Measurements from ENCODE around the gene SGCE.
A peak's percentile ranks its signal among the peaks of the same experiment; 100 is the strongest.

Gene SGCE

DNA sequence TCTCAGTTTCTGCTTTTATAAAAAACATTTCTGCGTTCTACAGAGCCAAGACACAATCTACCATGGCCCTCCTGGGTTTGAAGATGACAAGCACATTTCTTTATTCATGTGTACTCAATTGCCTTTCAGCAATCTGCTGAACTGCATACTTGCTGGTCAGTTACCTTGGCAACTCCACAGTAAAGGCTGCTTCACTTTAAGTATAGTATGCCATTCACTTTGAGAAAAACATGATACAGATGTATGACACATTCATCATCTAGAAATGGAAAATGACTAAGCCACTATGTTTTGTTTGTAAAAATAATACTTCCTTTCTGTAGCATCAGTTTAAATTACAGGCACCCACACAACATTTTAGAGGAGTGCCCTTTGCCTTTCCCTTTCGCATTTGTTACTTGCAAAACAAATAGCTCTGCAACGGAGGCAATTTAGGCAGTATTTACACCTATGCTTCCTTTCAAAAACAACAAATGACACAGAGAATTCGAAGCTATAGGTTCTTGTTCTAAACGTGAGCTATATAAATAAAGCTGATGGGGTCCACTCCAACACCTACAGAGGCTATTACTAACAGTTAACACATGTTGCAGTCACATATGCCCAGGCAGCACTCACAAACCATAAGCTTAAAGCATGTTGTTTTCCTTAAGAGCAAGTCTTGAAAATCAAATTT is 23.5 kb downstream of the SGCE start:
- DNase-seq, result no peak
- intact Hi-C loops (cut with DNase I), result no loop called here

GRCh38 chr7:94630855-94631254 is 25.1 kb downstream of the SGCE start:
- no peak for DNase-seq
- intact Hi-C loops (cut with DNase I), result no loop called here

GRCh38 chr7:94623820-94624219 is 32.1 kb downstream of the SGCE start:
- intact Hi-C loops (cut with DNase I), result no loop called here
- no peak for DNase-seq

GRCh38 chr7:94621120-94621519 is 34.8 kb downstream of the SGCE start:
- DNase-seq, result no peak
- intact Hi-C loops (cut with DNase I), result no loop called here

- intact Hi-C loops (cut with DNase I), result no loop called here
- DNase-seq, result peak; percentile 27 to 92 (median 51)
Observed at GRCh38 chr7:94620703-94621118, 35.2 kb downstream of the SGCE start.

DNA sequence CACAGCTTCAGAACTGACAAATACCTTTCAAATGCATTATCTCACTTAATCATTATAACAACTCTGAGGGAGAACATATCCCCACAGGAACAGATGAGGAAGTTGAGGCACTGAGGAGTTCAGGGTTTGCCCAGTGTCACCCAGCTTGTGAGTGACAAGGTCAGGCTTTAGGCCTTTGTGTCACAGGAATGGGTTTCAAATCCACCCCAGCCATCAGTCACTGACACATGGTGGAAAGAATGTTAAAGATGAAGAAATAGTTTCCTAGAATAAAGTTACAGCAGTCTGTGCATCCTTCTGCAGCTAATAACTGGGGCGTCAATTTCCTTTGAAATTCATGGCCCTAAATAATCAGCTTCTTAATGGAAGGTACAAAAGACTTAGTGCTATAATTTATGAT is 37.8 kb downstream of the SGCE start:
- DNase-seq, result no peak
- intact Hi-C loops (cut with DNase I), result no loop called here

GRCh38 chr7:94616855-94617254 is 39.1 kb downstream of the SGCE start:
- intact Hi-C loops (cut with DNase I), result no loop called here
- DNase-seq, result no peak

DNA sequence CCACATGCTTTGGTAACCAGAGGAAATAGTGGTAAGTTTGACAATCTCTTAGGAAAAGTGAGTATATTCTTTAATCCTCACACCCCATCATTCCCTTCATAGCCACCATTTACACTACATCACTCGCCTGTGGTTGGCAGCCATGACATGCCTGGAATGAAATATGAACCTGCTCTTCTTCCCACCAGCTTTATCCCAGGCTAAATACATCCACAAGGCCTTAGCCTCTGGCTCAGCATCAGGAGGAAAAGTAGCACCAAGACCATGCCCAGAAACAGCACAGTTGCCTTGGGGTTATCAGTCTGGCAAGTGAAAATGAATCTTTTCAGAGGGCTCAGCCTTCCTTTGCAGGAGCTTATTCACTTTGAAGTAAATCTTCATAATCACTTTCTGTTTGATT is 40.3 kb downstream of the SGCE start:
- no peak for DNase-seq
- intact Hi-C loops (cut with DNase I), result no loop called here

GRCh38 chr7:94612661-94613060 is 43.3 kb downstream of the SGCE start:
- intact Hi-C loops (cut with DNase I), result no loop called here
- no peak for DNase-seq

DNA sequence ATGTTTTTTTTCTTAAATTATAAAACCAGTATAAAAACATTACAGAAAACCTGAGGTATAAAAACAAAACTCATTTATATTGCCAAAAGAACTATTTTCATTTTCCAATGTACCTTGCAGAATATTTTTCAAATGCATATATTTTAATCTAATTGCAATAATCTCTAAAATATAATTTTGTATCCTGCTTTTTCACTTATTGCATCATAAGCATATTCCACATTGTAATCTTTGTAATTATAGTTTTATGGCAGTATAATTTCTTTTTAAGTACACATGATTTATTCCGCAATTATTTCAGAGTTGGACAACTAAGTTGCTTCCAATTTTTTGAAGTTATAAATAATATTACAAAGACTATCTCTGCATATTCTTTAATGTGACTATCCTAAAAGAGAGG is 43.7 kb downstream of the SGCE start:
- no peak for DNase-seq
- intact Hi-C loops (cut with DNase I), result no loop called here

GRCh38 chr7:94609561-94609960 is 46.4 kb downstream of the SGCE start:
- intact Hi-C loops (cut with DNase I), result no loop called here
- no peak for DNase-seq

- intact Hi-C loops (cut with DNase I), result no loop called here
- no peak for DNase-seq
Observed at GRCh38 chr7:94605031-94605430, 50.9 kb downstream of the SGCE start.

- intact Hi-C loops (cut with DNase I), result no loop called here
- DNase-seq, result no peak
Observed at GRCh38 chr7:94602181-94602580, 53.8 kb downstream of the SGCE start.

DNA sequence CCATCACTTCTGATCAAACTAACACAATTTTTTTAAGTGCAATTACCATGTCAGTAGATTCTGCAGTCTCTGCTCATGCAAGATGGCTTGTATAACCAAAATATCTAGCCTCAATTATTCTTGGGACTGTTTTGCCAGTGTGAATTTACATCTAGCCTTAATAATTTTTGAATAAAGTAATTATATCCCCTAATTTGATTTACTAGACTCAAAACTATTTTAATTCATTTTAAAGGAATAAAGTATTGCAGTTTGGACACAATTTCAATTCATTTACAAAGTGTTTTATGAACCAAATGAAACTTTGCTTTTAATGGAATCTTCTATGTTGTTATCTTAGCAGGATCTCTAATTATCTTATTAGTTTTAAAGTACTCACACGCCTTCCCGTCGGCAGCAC is 55.7 kb downstream of the SGCE start:
- DNase-seq, result no peak
- intact Hi-C loops (cut with DNase I), result no loop called here

- intact Hi-C loops (cut with DNase I), result no loop called here
- no peak for DNase-seq
Observed at GRCh38 chr7:94595717-94596116, 60.2 kb downstream of the SGCE start.

- intact Hi-C loops (cut with DNase I), result no loop called here
- no peak for DNase-seq
Observed at GRCh38 chr7:94594882-94595281, 61.1 kb downstream of the SGCE start.

DNA sequence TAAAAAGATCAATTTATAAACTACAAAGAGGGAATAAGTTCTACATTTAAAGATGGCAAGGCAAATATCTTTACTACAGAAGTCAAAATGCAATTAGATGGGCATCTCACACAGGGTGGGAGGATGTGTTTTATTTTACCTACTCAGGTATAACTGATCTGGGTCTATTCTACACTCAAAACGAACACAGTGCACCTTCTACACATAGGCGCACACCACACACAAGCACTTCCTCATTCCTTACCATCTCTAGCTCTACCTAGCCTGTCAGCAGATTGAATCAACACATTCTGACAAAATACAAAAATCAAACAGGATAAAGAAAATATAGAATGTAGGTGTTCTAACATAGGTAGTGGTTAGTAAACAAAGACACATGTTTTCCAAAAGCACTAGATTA is 64.8 kb downstream of the SGCE start:
- intact Hi-C loops (cut with DNase I), result no loop called here

DNA sequence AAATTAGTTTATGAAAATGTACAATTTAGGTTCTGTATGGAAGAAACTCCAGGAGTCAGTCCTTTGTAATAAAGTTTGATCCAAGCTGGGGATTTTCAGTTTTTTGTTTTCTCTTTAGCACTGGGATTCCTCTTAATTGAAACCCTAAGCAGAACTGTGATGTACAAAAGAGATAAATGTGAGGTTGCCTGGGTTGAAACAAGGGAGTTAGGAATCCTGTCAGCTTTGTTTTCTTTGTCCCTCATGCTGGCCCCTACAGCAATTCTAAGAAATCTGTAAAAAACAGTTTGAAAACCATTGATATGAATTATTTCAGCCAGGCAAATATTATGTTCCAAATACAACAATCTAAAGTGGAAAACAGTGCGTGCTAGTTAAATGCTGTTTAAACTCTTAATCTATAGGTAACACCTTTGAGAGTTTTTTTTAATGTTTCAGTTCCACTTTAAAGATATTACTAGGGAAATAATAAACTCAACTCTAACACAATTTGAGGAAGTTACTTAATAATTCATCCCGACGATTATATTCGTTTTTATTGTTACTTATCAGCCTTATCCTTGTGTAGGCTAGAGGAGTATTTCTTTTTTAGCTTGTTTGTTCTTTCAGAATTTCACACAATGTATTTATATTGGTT is 65.3 kb downstream of the SGCE start:
- no peak for DNase-seq
- intact Hi-C loops (cut with DNase I), result no loop called here

More for the DNA sequence above, 64.8 kb downstream of the SGCE start:
- DNase-seq, result no peak

GRCh38 chr7:94588075-94588474 is 67.9 kb downstream of the SGCE start:
- DNase-seq, result no peak
- intact Hi-C loops (cut with DNase I), result no loop called here

DNA sequence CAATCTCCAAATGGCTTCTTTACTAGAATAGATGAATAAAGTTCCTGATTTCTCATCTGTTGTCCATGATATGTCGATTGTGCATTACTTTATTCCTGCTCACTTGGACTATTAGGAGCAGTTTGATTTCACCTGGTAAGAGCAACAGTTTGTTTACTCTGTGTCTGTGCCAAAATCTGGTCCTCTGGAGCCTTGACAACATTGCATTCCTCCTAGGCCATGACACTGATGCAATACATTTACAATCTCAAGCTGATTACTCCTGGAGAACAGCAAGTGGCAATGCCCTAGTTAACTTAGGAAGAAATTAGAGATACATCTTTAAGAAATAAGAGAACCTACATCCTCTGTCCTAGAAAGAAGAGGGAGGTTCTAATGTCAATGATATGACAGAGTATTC is 71.8 kb downstream of the SGCE start:
- no peak for DNase-seq
- intact Hi-C loops (cut with DNase I), result no loop called here

DNA sequence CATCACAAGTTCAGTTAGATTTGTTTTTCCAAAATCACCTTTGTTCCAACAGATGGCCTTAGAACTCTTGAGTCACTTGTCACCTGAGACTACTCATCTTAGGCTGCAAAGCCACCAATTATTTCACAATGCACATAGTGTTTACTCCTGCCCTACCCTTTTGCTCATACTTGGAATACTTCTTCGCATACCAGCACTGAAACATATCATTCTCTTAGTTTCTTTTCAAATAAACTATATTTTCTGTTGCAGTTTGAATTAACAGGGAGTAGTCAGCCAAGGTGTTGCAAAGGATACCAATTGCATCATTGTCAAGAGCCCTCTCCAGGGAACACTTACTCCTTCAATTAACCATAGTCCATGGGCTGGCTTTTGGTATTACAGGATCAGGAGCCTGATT is 75.3 kb downstream of the SGCE start:
- no peak for DNase-seq
- intact Hi-C loops (cut with DNase I), result no loop called here

GRCh38 chr7:94579470-94579869 is 76.5 kb downstream of the SGCE start:
- intact Hi-C loops (cut with DNase I), result no loop called here
- DNase-seq, result no peak

DNA sequence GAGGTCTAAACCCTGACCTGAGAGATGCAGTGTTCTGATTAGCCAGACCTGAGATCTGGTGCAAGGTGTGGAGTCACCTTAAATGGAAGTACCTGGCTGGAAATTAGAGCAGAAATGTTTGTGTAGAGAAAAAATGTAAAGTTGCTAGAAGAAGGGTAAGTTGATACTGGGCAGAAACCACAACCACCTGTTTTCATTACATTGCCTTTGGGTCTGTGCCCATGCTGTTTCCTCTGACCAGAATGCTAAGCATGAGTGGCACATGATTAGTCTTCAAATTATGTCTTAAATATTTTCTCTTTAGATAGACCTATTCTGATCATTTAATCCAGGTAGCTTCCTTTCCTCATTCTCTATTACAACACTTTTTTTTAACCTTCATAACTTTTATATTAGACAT is 77.3 kb downstream of the SGCE start:
- no peak for DNase-seq
- intact Hi-C loops (cut with DNase I), result no loop called here

All from posterior cingulate gyrus (tissue), 11 donors.